ENCODE results near the gene SOX6.

- TF ChIP-seq, protein P1, sequence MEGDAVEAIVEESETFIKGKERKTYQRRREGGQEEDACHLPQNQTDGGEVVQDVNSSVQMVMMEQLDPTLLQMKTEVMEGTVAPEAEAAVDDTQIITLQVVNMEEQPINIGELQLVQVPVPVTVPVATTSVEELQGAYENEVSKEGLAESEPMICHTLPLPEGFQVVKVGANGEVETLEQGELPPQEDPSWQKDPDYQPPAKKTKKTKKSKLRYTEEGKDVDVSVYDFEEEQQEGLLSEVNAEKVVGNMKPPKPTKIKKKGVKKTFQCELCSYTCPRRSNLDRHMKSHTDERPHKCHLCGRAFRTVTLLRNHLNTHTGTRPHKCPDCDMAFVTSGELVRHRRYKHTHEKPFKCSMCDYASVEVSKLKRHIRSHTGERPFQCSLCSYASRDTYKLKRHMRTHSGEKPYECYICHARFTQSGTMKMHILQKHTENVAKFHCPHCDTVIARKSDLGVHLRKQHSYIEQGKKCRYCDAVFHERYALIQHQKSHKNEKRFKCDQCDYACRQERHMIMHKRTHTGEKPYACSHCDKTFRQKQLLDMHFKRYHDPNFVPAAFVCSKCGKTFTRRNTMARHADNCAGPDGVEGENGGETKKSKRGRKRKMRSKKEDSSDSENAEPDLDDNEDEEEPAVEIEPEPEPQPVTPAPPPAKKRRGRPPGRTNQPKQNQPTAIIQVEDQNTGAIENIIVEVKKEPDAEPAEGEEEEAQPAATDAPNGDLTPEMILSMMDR (optimal IDR thresholded peaks at IDR 0.05 in 1 of 3, IDR thresholded peaks at IDR 0.05 in 1 of 3, conservative IDR thresholded peaks at IDR 0.05 in 1 of 3; ENCODE audit: extremely low read depth in 1 of 3, insufficient read depth in 2 of 3, low read length in 3 of 3): no peak
- TF ChIP-seq EZH2 (IDR thresholded peaks at IDR 0.05; ENCODE audit: low read length): no peak
Observed at GRCh38 chr11:16385099-16385498, 28.8 kb upstream of the SOX6 start.

Measured in keratinocyte (primary cell).